ENCODE results near the gene CNOT11. TPM values are rescaled to one million over a fixed set of nuclear protein-coding genes. Genes with fewer than 3 reads are reported as not detected.

Gene CNOT11
- total and polyA plus RNA-seq, 2 of the 13 experiments (the other 11 are each of a cell fraction or from before 2014, with no cell fraction given), result 114 to 209 TPM

DNA sequence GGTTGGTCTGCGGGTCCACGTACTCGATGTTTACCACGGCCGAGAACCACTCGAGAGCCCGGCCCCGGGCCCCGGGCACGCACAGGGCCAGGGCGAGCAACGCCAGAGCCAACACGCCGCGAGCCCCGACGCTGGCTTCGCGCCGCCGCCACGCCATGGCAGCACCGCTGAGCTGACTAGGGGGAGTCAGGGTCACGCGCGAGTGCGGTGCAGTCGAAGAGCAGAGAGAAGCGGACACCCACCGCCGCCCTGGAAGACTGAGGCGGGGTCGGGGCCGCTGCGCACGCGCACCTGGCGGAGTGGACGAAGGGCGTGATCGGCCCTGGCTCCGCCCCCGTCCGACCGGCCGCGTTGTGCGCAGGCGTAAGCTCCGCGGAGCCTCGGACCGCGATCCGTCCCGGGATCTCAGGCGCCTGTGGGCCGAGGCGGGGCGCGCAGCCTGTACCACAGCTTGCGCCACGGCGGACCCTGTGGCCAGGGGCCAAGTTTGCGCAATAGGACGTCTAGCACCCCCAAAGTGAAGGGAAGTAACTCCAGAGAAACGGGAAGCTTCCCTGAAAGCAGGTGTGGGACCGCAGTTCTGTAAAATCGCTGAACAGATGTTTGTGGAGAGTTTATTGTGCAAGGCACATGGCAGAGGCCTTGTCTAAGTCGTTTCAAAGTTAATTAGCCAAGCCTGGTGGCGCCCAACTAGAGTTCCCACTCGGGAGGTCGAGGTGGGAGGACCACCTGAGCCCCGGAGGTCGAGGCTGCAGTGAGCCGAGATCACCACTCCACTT is 55.9 kb downstream of the CNOT11 start, which contains the start of gene RNF149 (continued):
- TF ChIP-seq ZNF770 (CRISPR knock-in tag; IDR thresholded peaks at IDR 0.05) (peak; percentile 84), HDAC6 (IDR thresholded peaks at IDR 0.05; ENCODE audit: low read depth, low read length) (no peak), IKZF1 (IDR thresholded peaks at IDR 0.05) (no peak), ZNF878 (CRISPR knock-in tag; IDR thresholded peaks at IDR 0.05) (no peak), ZNF281 (CRISPR knock-in tag; IDR thresholded peaks at IDR 0.05; ENCODE audit: borderline replicate concordance) (peak; percentile 79), ZNF33B (CRISPR knock-in tag; IDR thresholded peaks at IDR 0.05) (no peak), ZNF468 (CRISPR knock-in tag; IDR thresholded peaks at IDR 0.05) (0 out of 2 replicates have a peak, but pooled peaks have one; percentile 31), ZSCAN5A (CRISPR knock-in tag; IDR thresholded peaks at IDR 0.05; ENCODE audit: borderline replicate concordance) (no peak; the same call in 1 of the 2 replicates), ZNF546 (CRISPR knock-in tag; conservative IDR thresholded peaks at IDR 0.05) (peak; percentile 92), ZFP36L2 (CRISPR knock-in tag; IDR thresholded peaks at IDR 0.05) (peak; percentile 94), ZNF460 (CRISPR knock-in tag; IDR thresholded peaks at IDR 0.05; ENCODE audit: borderline replicate concordance) (no peak; the same call in 1 of the 2 replicates), ONECUT2 (CRISPR knock-in tag; IDR thresholded peaks at IDR 0.05) (peak; percentile 51; the same call in 1 of the 2 replicates), PRPF4 (IDR thresholded peaks at IDR 0.05; ENCODE audit: low read depth, low read length, poor library complexity, severe bottlenecking) (no peak), ZNF780A (CRISPR knock-in tag; IDR thresholded peaks at IDR 0.05) (peak; percentile 95), ZNF3 (CRISPR knock-in tag; IDR thresholded peaks at IDR 0.05) (peak; percentile 83), NR2F2 (IDR thresholded peaks at IDR 0.05; ENCODE audit: borderline replicate concordance, low read depth) (no peak), ZNF124 (CRISPR knock-in tag; IDR thresholded peaks at IDR 0.05) (peak; percentile 89; the same call in 1 of the 2 replicates), ADNP (CRISPR knock-in tag; IDR thresholded peaks at IDR 0.05) (0 out of 2 replicates have a peak, but pooled peaks have one; percentile 13)
- TF ChIP-seq, protein P1, sequence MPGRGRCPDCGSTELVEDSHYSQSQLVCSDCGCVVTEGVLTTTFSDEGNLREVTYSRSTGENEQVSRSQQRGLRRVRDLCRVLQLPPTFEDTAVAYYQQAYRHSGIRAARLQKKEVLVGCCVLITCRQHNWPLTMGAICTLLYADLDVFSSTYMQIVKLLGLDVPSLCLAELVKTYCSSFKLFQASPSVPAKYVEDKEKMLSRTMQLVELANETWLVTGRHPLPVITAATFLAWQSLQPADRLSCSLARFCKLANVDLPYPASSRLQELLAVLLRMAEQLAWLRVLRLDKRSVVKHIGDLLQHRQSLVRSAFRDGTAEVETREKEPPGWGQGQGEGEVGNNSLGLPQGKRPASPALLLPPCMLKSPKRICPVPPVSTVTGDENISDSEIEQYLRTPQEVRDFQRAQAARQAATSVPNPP (CRISPR knock-in tag; IDR thresholded peaks at IDR 0.05), result no peak; the same call in 1 of the 2 replicates
- TF ChIP-seq, protein P2, sequence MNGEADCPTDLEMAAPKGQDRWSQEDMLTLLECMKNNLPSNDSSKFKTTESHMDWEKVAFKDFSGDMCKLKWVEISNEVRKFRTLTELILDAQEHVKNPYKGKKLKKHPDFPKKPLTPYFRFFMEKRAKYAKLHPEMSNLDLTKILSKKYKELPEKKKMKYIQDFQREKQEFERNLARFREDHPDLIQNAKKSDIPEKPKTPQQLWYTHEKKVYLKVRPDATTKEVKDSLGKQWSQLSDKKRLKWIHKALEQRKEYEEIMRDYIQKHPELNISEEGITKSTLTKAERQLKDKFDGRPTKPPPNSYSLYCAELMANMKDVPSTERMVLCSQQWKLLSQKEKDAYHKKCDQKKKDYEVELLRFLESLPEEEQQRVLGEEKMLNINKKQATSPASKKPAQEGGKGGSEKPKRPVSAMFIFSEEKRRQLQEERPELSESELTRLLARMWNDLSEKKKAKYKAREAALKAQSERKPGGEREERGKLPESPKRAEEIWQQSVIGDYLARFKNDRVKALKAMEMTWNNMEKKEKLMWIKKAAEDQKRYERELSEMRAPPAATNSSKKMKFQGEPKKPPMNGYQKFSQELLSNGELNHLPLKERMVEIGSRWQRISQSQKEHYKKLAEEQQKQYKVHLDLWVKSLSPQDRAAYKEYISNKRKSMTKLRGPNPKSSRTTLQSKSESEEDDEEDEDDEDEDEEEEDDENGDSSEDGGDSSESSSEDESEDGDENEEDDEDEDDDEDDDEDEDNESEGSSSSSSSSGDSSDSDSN (CRISPR knock-in tag; IDR thresholded peaks at IDR 0.05), result peak; percentile 89

Data from HepG2 (cell line).